ENCODE measurements around the gene NEO1. TPM values are rescaled to one million over a fixed set of nuclear protein-coding genes. Genes with fewer than 3 reads are reported as not detected.

NEO1 gene
- total and polyA plus RNA-seq, 2 of the 13 experiments (the other 11 are each of a cell fraction or from before 2014, with no cell fraction given), result 8.4 to 11.0 TPM

- TF ChIP-seq PRDM15 (CRISPR knock-in tag; IDR thresholded peaks at IDR 0.05), result peak; percentile 43; the same call in 1 of the 2 replicates
- TF ChIP-seq MXD3 (CRISPR knock-in tag; IDR thresholded peaks at IDR 0.05), result no peak
- no peak for TF ChIP-seq BCL6 (CRISPR knock-in tag; IDR thresholded peaks at IDR 0.05)
- no peak for TF ChIP-seq SUZ12 (IDR thresholded peaks at IDR 0.05; ENCODE audit: low read depth, low read length)
- no peak for TF ChIP-seq BORCS8-MEF2B (CRISPR knock-in tag; IDR thresholded peaks at IDR 0.05)
- TF ChIP-seq ZBTB7A (CRISPR knock-in tag; IDR thresholded peaks at IDR 0.05), result no peak
Observed at GRCh38 chr15:73052653-73053397, 562 bp downstream of the NEO1 start (continued).

GRCh38 chr15:73053398-73053723, 1.1 kb downstream of the NEO1 start:
- BruUV-seq (replicated peaks), result TSS peak; percentile 56
- intact Hi-C loops (cut with micrococcal nuclease; ENCODE audit: unreplicated experiment) (loop anchor here (2.0 to 5.0 kb wide), 2 partner anchors 25 to 271 kb away; partner anchors contain the start of gene ADPGK), in situ Hi-C loops (cut with HindIII; ENCODE audit: extremely low pct_ligation_motif_present, low pct_unique_long_range_greater_than_20kb) (no loop called here)
- H2AFZ ChIP-seq (ENCODE audit: low read length), result no peak overlapping the region
- no peaks in the 10 kb centered on the region for H3K36me3 ChIP-seq (replicated peaks in 1 of 2; ENCODE audit: control insufficient read depth in 1 of 2, insufficient read depth in 2 of 2, low read length in 2 of 2)
- H3K27ac ChIP-seq (ENCODE audit: extremely low read length, insufficient read depth, low read length), result peak overlapping the region; percentile 65
- H3K27me3 ChIP-seq (ENCODE audit: control insufficient read depth in 1 of 2, insufficient read depth in 2 of 2, low read length in 2 of 2), result peaks cover 0 to 7% of the 10 kb centered on the region in 2 experiments; a peak in 1 of 5 replicates
- H3K4me3 ChIP-seq (replicated peaks in 1 of 3; ENCODE audit: insufficient read depth in 1 of 3, low read depth in 2 of 3, low read length in 3 of 3), result peak overlapping the region; percentile 67 to 81 (median 74)
- DNase-seq (ENCODE audit: low spot score) (no peak), ATAC-seq (no peak), FAIRE-seq (no peak)
- H3K9ac ChIP-seq (ENCODE audit: insufficient read depth, low read depth, low read length), result peak overlapping the region; percentile 62
- POLR2A ChIA-PET, result no interaction called here
- no peaks in the 10 kb centered on the region for H4K20me1 ChIP-seq (ENCODE audit: insufficient read depth, low read length)
- H3K79me2 ChIP-seq (ENCODE audit: insufficient read depth, low read length), result no peaks in the 10 kb centered on the region
- peak overlapping the region; percentile 89 for H3K4me2 ChIP-seq (ENCODE audit: low read depth, low read length)
- 14% methylated on average over 8 of the region's 8 CpGs for WGBS (ENCODE audit: low lambda C conversion rate)
- H3K4me1 ChIP-seq (ENCODE audit: insufficient read depth, low read length), result peaks cover 14% of the 10 kb centered on the region
- H3K9me3 ChIP-seq (ENCODE audit: low read length), result no peaks in the 10 kb centered on the region
- CTCF ChIA-PET (ENCODE audit: low intra/inter-chr PET ratio, low total read pairs), result no interaction called here
- TF ChIP-seq ZNF839 (CRISPR knock-in tag; IDR thresholded peaks at IDR 0.05; ENCODE audit: borderline replicate concordance) (no peak), YEATS4 (CRISPR knock-in tag; IDR thresholded peaks at IDR 0.05; ENCODE audit: borderline replicate concordance) (0 out of 2 replicates have a peak, but pooled peaks have one; percentile 9), ZNF709 (CRISPR knock-in tag; IDR thresholded peaks at IDR 0.05) (no peak), ZNF280B (CRISPR knock-in tag; IDR thresholded peaks at IDR 0.05; ENCODE audit: borderline replicate concordance) (no peak), MTA1 (CRISPR knock-in tag; IDR thresholded peaks at IDR 0.05; ENCODE audit: borderline replicate concordance) (no peak), ARID5B (CRISPR knock-in tag; IDR thresholded peaks at IDR 0.05) (no peak)
